Femur (tissue), 1 donor: Measurements from ENCODE around the gene SLC24A5.

Experiments used
- DNase-seq: peaks from one replicate; pipeline ENCODE4 v3.0.0-alpha.2; 2017

SLC24A5 gene

DNA sequence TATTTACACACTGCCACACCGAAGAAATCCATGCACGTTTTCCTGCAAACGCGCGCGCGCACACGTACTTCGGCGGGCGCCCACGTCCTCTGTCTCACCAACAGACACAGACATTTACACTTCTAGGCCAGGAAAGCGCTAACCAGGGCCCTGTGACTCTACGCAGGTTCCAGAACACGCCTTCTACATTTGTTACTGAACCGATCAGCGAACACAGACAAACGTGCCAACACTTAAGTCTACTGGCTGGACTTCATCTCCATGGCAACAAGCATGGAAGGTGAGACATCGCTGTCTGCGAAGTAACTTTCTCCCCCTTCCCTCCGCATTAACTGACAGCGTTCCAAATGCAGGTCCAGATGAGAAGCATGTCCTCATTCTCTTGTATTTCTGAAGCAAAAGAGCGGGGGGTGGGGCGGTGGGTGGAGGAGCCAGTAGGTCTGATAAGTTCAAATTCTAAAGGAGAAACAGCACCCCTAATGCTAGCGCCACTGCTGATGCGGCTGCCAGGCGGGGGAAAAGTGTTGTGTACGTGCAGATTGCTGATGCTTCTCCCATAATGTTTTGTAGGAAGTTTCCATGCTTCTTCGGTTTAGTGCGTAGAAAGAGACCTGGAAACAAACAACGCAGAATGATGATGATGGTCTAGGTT is 70.9 kb downstream of the SLC24A5 start, which contains the start of gene CTXN2:
TSS of gene CTXN2 (plus strand) at position 92 of the 652 bp plus-strand sequence. CDS start 9,636 bp downstream, outside the sequence.
- DNase-seq, result no peak
